MG63 (cell line): Measurements from ENCODE around the gene LYSET. TPM values are rescaled to one million over a fixed set of nuclear protein-coding genes. Genes with fewer than 3 reads are reported as not detected.
"Not testable (repeated sequence)": the region's sequence is repeated elsewhere in the genome, so short reads cannot be mapped to it uniquely, and the experiment has no call there.

Experiments
- DNase-seq: peaks from one replicate; pipeline ENCODE4 v3.0.0-alpha.2; 2020
- H3K27me3 ChIP-seq: fragments of 250-450 bp; sonication (Bioruptor Pico); 2 replicates; pipeline ENCODE4 v1.5.1; 2020; ENCODE audit warnings: mild to moderate bottlenecking, moderate library complexity
- H3K36me3 ChIP-seq: fragments of 250-450 bp; sonication (Bioruptor Pico); 2 replicates; pipeline ENCODE4 v1.5.1; 2020; ENCODE audit warnings: mild to moderate bottlenecking, moderate library complexity
- H3K4me3 ChIP-seq: fragments of 250-450 bp; sonication (Bioruptor Pico); 2 replicates; pipeline ENCODE4 v1.5.1; 2020; ENCODE audit warnings: mild to moderate bottlenecking, moderate library complexity
- H3K9me3 ChIP-seq: fragments of 250-450 bp; sonication (Bioruptor Pico); 2 replicates; pipeline ENCODE4 v1.5.1; 2020; ENCODE audit warnings: mild to moderate bottlenecking, moderate library complexity
- total RNA-seq: library from RNA; depleted of rRNA; stranded (reverse); fragments of >200 nt; shearing (Covaris generic); gene quantifications from 2 replicates; pipeline ENCODE4 v1.2.3, GENCODE V29; 2014; ENCODE audit warnings: low replicate concordance

The LYSET gene
- total RNA-seq, 1 experiment from 2014 or later = 7.0 TPM

- no peak overlapping the region for H3K4me3 ChIP-seq
- no peaks in the 10 kb centered on the region for H3K36me3 ChIP-seq
- no peak for DNase-seq
Measured at GRCh38 chr14:93161411-93161940, 23.6 kb upstream of the LYSET start.

GRCh38 chr14:93163564-93163963 is 21.6 kb upstream of the LYSET start:
- Histone ChIP-seq H3K4me3 (no peak overlapping the region), H3K9me3 (no peaks in the 10 kb centered on the region), H3K36me3 (no peaks in the 10 kb centered on the region), H3K27me3 (no peaks in the 10 kb centered on the region)
- no peak for DNase-seq

More at GRCh38 chr14:93161411-93161940, 23.6 kb upstream of the LYSET start:
- Histone ChIP-seq H3K9me3 (no peaks in the 10 kb centered on the region), H3K27me3 (no peaks in the 10 kb centered on the region)

GRCh38 chr14:93165271-93166265 is 19.5 kb upstream of the LYSET start:
- not testable (repeated sequence) for H3K36me3 ChIP-seq, H3K4me3 ChIP-seq, DNase-seq, H3K27me3 ChIP-seq, H3K9me3 ChIP-seq

GRCh38 chr14:93168610-93169009 is 16.5 kb upstream of the LYSET start:
- not testable (repeated sequence) for H3K27me3 ChIP-seq, DNase-seq, H3K36me3 ChIP-seq, H3K9me3 ChIP-seq, H3K4me3 ChIP-seq

GRCh38 chr14:93169619-93170018 is 15.5 kb upstream of the LYSET start:
- not testable (repeated sequence) for H3K27me3 ChIP-seq, H3K36me3 ChIP-seq, H3K9me3 ChIP-seq, H3K4me3 ChIP-seq, DNase-seq

GRCh38 chr14:93170141-93170540 is 15.0 kb upstream of the LYSET start:
- not testable (repeated sequence) for H3K36me3 ChIP-seq, DNase-seq, H3K27me3 ChIP-seq, H3K4me3 ChIP-seq, H3K9me3 ChIP-seq

- no peak for DNase-seq
- H3K36me3 ChIP-seq = no peaks in the 10 kb centered on the region
- H3K9me3 ChIP-seq = no peaks in the 10 kb centered on the region
- H3K27me3 ChIP-seq = no peaks in the 10 kb centered on the region
- H3K4me3 ChIP-seq = no peak overlapping the region
Measured at GRCh38 chr14:93171376-93171775, 13.7 kb upstream of the LYSET start.

GRCh38 chr14:93173943-93174395 is 11.1 kb upstream of the LYSET start:
- Histone ChIP-seq H3K36me3 (no peaks in the 10 kb centered on the region), H3K9me3 (no peaks in the 10 kb centered on the region), H3K27me3 (no peaks in the 10 kb centered on the region), H3K4me3 (no peak overlapping the region)
- no peak for DNase-seq

- not testable (repeated sequence) for H3K9me3 ChIP-seq, H3K27me3 ChIP-seq, H3K36me3 ChIP-seq, DNase-seq, H3K4me3 ChIP-seq
Measured at GRCh38 chr14:93174731-93175130, 10.4 kb upstream of the LYSET start.

- H3K9me3 ChIP-seq = no peaks in the 10 kb centered on the region
- H3K4me3 ChIP-seq = no peak overlapping the region
- H3K36me3 ChIP-seq = no peaks in the 10 kb centered on the region
- no peaks in the 10 kb centered on the region for H3K27me3 ChIP-seq
- no peak for DNase-seq
Measured at GRCh38 chr14:93175492-93175891, 9.6 kb upstream of the LYSET start.

- DNase-seq = no peak
- Histone ChIP-seq H3K36me3 (peaks cover 8% of the 10 kb centered on the region), H3K27me3 (no peaks in the 10 kb centered on the region), H3K4me3 (peak overlapping the region; percentile 88), H3K9me3 (no peaks in the 10 kb centered on the region)
Measured at GRCh38 chr14:93183596-93184317, 1.4 kb upstream of the LYSET start.

GRCh38 chr14:93185349-93185720 is 218 bp downstream of the LYSET start:
- no peak for DNase-seq
- H3K9me3 ChIP-seq = no peaks in the 10 kb centered on the region

GRCh38 chr14:93186466-93186865 is 1.3 kb downstream of the LYSET start:
- no peaks in the 10 kb centered on the region for H3K27me3 ChIP-seq
- H3K9me3 ChIP-seq = no peaks in the 10 kb centered on the region
- DNase-seq = no peak
- no peak overlapping the region for H3K4me3 ChIP-seq
- peaks cover 8% of the 10 kb centered on the region for H3K36me3 ChIP-seq

More at GRCh38 chr14:93185349-93185720, 218 bp downstream of the LYSET start:
- peaks cover 8% of the 10 kb centered on the region for H3K36me3 ChIP-seq
- peak overlapping the region; percentile 88 for H3K4me3 ChIP-seq
- no peaks in the 10 kb centered on the region for H3K27me3 ChIP-seq

GRCh38 chr14:93186956-93187355 is 1.8 kb downstream of the LYSET start:
- no peak overlapping the region for H3K4me3 ChIP-seq
- H3K9me3 ChIP-seq = no peaks in the 10 kb centered on the region
- H3K27me3 ChIP-seq = no peaks in the 10 kb centered on the region
- DNase-seq = no peak
- H3K36me3 ChIP-seq = peaks cover 8% of the 10 kb centered on the region

GRCh38 chr14:93195316-93195999 is 10.3 kb downstream of the LYSET start:
- H3K27me3 ChIP-seq = no peaks in the 10 kb centered on the region
- H3K36me3 ChIP-seq = no peaks in the 10 kb centered on the region

GRCh38 chr14:93199031-93199430 is 13.9 kb downstream of the LYSET start:
- no peaks in the 10 kb centered on the region for H3K36me3 ChIP-seq

More at GRCh38 chr14:93195316-93195999, 10.3 kb downstream of the LYSET start:
- Histone ChIP-seq H3K9me3 (no peaks in the 10 kb centered on the region), H3K4me3 (no peak overlapping the region)
- no peak for DNase-seq

GRCh38 chr14:93200553-93200952 is 15.4 kb downstream of the LYSET start:
- no peaks in the 10 kb centered on the region for H3K27me3 ChIP-seq
- H3K36me3 ChIP-seq = peaks cover 3% of the 10 kb centered on the region; the same call in 1 of the 2 replicates
- no peak for DNase-seq
- no peak overlapping the region for H3K4me3 ChIP-seq
- no peaks in the 10 kb centered on the region for H3K9me3 ChIP-seq

More at GRCh38 chr14:93199031-93199430, 13.9 kb downstream of the LYSET start:
- DNase-seq = no peak
- H3K4me3 ChIP-seq = no peak overlapping the region
- H3K27me3 ChIP-seq = no peaks in the 10 kb centered on the region
- H3K9me3 ChIP-seq = no peaks in the 10 kb centered on the region
